ENCODE measurements around the gene GADD45B.

GRCh38 chr19:2497186-2497585, 21.3 kb downstream of the GADD45B start:
- TF ChIP-seq POLR2A (IDR thresholded peaks at IDR 0.05; ENCODE audit: low read depth, low read length) (no peak), TAF1 (IDR thresholded peaks at IDR 0.05; ENCODE audit: borderline replicate concordance, low read depth, low read length) (no peak), POLR2AphosphoS5 (IDR thresholded peaks at IDR 0.05; ENCODE audit: low read depth, low read length) (no peak)

Measured in GM12892 (cell line).